HEK293T (cell line): ENCODE results near the gene ACOD1.

ENCODE experiments used
- SP1 ChIP-seq: fragments of 450-650 bp; IDR thresholded peaks from 2 replicates; pipeline ENCODE4 v1.6.1; 2017
- TARDBP ChIP-seq: fragments of 450-650 bp; IDR thresholded peaks from 2 replicates; pipeline ENCODE4 v1.6.1; 2016
- ZNF384 ChIP-seq: fragments of 450-650 bp; IDR thresholded peaks from 2 replicates; pipeline ENCODE4 v1.6.1; 2016

- no peak for TF ChIP-seq ZNF384
- TF ChIP-seq TARDBP = no peak
- TF ChIP-seq SP1 = no peak
Observed at GRCh38 chr13:76971851-76972829, 23.8 kb downstream of the ACOD1 start.
